CD4-positive, alpha-beta T cell (primary cell): ENCODE data around the gene SPC25. TPM values are rescaled to one million over a fixed set of nuclear protein-coding genes. Genes with fewer than 3 reads are reported as not detected.

Experiments used
- ATAC-seq: fragments of 200-7000 bp; cut with Tn5 transposase; one replicate; pipeline ENCODE4 v1.10.0; 2022; ENCODE audit warnings: mild to moderate bottlenecking; ENCODE audit not compliant: poor library complexity
- CTCF ChIA-PET: fragments of 350-600 bp; sonication (Branson Sonifier 250); formaldehyde crosslinking; loops from one replicate; lab custom pipeline; 2021; ENCODE audit warnings: antibody characterized with exemption, inconsistent platforms; lab: Charles Lee
- POLR2A ChIA-PET: fragments of 350-600 bp; sonication (Branson Sonifier 250); formaldehyde crosslinking; loops from one replicate; lab custom pipeline; 2021; ENCODE audit warnings: antibody characterized with exemption, inconsistent platforms; lab: Charles Lee
- DNase-seq, 14 experiments: peaks; one replicate each; pipeline ENCODE4 v3.0.0-alpha.2; 2013 to 2020; ENCODE audit warnings: mixed read lengths in 2 of 14
- H3K27ac ChIP-seq, 2 donors: one replicate each; pipeline versions ENCODE4 v1.5.1 to v1.7.0; 2013; ENCODE audit warnings: low read length in 2 of 2, low read depth in 1 of 2, mild to moderate bottlenecking in 1 of 2
- H3K27me3 ChIP-seq, 2 experiments: 1 replicate in 1 of 2; 2 replicates in 1 of 2; pipeline versions ENCODE4 v1.6.1 to v1.7.0; 2013; ENCODE audit warnings: low read length in 2 of 2, control low read depth in 1 of 2, mild to moderate bottlenecking in 1 of 2, moderate library complexity in 1 of 2; ENCODE audit not compliant: insufficient read depth in 2 of 2, control insufficient read depth in 1 of 2
- H3K36me3 ChIP-seq: one replicate; pipeline ENCODE4 v1.6.1; 2013; ENCODE audit warnings: low read length, control low read depth; ENCODE audit not compliant: insufficient read depth
- H3K4me1 ChIP-seq: one replicate; pipeline ENCODE4 v1.6.1; 2013; ENCODE audit warnings: low read length, control low read depth; ENCODE audit not compliant: insufficient read depth
- H3K4me3 ChIP-seq: one replicate; pipeline ENCODE4 v1.5.1; 2013; ENCODE audit warnings: mild to moderate bottlenecking, low read length, moderate library complexity
- H3K9me3 ChIP-seq, 2 experiments: 1 replicate in 1 of 2; 2 replicates in 1 of 2; pipeline versions ENCODE4 v1.6.1 to v1.7.0; 2013; ENCODE audit warnings: low read length in 2 of 2, mild to moderate bottlenecking in 2 of 2, control low read depth in 1 of 2, moderate library complexity in 1 of 2; ENCODE audit not compliant: control insufficient read depth in 1 of 2, insufficient read depth in 1 of 2
- H3K27ac Mint-ChIP-seq: one replicate; pipeline ENCODE4 v1.8.0; 2020; ENCODE audit warnings: mixed read lengths
- H3K27me3 Mint-ChIP-seq: one replicate; pipeline ENCODE4 v1.8.0; 2021; ENCODE audit warnings: mixed read lengths
- H3K36me3 Mint-ChIP-seq: one replicate; pipeline ENCODE4 v1.8.0; 2021; ENCODE audit warnings: low read depth, mixed read lengths
- H3K4me1 Mint-ChIP-seq: one replicate; pipeline ENCODE4 v1.8.0; 2021; ENCODE audit warnings: low read depth, mixed read lengths
- H3K4me3 Mint-ChIP-seq: one replicate; pipeline ENCODE4 v1.8.0; 2020; ENCODE audit warnings: mild to moderate bottlenecking, mixed read lengths
- H3K9me3 Mint-ChIP-seq: one replicate; pipeline ENCODE4 v1.8.0; 2020; ENCODE audit warnings: mixed read lengths
- intact Hi-C, 2 experiments: fragments of 100-400 bp; cut with DNase I in 1 of 2; cut with micrococcal nuclease in 1 of 2; formaldehyde crosslinking; loops; one replicate each; pipeline versions ENCODE4 v1.15.1 to v1.9.0; 2023 to 2025; cut with DNase I, micrococcal nuclease
- total RNA-seq, 174 experiments: library from RNA in 2 of 174; stranded (reverse) in 2 of 174; gene quantifications; one replicate each; pipeline ENCODE4 v1.2.3 and lab custom pipeline; 2021 to 2026
- TF ChIP-seq, protein P1 (sequence below): fragments of 200-600 bp; IDR thresholded peaks from one replicate; pipeline ENCODE4 v1.8.0; 2022; ENCODE audit warnings: antibody characterized with exemption, mild to moderate bottlenecking

SPC25 gene
- total RNA-seq, 2 experiments from 2014 or later: 0.17 TPM; not detected in 1

DNA sequence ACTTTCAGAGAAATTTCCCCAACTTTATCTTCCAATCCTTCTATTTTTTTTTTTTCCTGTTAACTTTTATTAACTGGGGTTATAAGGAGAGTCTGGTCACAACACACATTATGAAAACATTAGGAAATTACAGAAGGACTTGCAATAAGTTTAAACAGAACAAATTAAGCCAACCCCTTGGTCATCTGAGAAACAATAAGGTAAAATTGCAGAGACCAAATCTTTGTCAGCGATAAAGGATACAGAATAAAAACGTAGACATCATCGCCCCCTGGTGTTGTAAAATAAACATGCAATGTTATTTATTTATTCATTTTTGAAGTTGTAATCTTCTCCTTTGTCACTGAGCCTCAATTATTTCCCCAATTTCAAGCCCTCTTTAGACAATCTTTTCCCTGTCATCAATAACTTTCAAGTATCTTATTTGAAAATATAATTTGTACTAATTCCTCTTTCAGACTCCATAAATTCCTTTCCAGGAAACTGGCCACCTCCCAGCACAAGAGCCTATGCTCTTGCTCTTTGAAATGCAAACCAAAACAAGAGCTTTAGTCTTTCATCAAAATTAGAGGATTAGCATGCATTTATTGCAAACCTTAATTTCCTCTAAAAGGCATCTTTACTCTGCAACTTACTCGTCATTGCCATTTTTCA, 30.4 kb upstream of the SPC25 start:
- TF ChIP-seq, protein P1, sequence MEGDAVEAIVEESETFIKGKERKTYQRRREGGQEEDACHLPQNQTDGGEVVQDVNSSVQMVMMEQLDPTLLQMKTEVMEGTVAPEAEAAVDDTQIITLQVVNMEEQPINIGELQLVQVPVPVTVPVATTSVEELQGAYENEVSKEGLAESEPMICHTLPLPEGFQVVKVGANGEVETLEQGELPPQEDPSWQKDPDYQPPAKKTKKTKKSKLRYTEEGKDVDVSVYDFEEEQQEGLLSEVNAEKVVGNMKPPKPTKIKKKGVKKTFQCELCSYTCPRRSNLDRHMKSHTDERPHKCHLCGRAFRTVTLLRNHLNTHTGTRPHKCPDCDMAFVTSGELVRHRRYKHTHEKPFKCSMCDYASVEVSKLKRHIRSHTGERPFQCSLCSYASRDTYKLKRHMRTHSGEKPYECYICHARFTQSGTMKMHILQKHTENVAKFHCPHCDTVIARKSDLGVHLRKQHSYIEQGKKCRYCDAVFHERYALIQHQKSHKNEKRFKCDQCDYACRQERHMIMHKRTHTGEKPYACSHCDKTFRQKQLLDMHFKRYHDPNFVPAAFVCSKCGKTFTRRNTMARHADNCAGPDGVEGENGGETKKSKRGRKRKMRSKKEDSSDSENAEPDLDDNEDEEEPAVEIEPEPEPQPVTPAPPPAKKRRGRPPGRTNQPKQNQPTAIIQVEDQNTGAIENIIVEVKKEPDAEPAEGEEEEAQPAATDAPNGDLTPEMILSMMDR: peak; percentile 77
- Mint-ChIP-seq H3K27ac (no peak overlapping the region), H3K27me3 (peaks cover 29% of the 10 kb centered on the region), H3K4me3 (no peak overlapping the region), H3K36me3 (no peaks in the 10 kb centered on the region), H3K4me1 (no peaks in the 10 kb centered on the region), H3K9me3 (no peaks in the 10 kb centered on the region)
- POLR2A ChIA-PET: no interaction called here
- Histone ChIP-seq H3K4me3 (no peak overlapping the region), H3K4me1 (peaks cover 2% of the 10 kb centered on the region), H3K27ac (no peak overlapping the region), H3K9me3 (peaks cover 0 to 1% of the 10 kb centered on the region in 2 experiments), H3K27me3 (peaks cover 0 to 6% of the 10 kb centered on the region in 2 experiments), H3K36me3 (no peaks in the 10 kb centered on the region)
- ATAC-seq (no peak), DNase-seq (peak in 3 of 14 experiments; percentile 52 to 65 (median 62))
- CTCF ChIA-PET: interaction anchor here (1.2 kb wide), 1 partner anchor 574 kb away, joined by 6 read pairs; no protein-coding TSS in a partner anchor
- intact Hi-C loops: loop anchor here (1.0 to 5.0 kb wide), 2 partner anchors 574 to 783 kb away; no protein-coding TSS in a partner anchor

DNA sequence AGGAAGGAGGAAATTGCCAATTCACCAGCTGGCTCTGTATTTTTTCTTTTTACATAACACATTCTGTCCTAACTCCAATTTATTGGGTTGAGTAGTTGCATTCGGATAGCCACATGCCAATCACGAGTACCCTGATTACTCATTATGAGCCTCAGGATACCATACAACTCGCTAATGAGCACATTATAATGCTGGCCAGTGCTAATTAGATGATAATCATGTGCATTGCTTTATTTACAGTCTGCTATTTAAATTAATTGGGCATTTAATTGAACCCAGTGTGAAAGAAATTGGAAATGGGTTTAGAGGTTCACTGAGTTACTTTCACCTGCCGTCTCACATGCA, 26.1 kb upstream of the SPC25 start:
- no peak for ATAC-seq
- ChIA-PET CTCF (no interaction called here), POLR2A (no interaction called here)
- Mint-ChIP-seq H3K4me1 (peaks cover 8% of the 10 kb centered on the region), H3K4me3 (no peak overlapping the region), H3K27ac (no peak overlapping the region), H3K36me3 (no peaks in the 10 kb centered on the region), H3K27me3 (peaks cover 30% of the 10 kb centered on the region), H3K9me3 (no peaks in the 10 kb centered on the region)
- no peak for DNase-seq
- peaks cover 8% of the 10 kb centered on the region for H3K4me1 ChIP-seq
- H3K36me3 ChIP-seq: no peaks in the 10 kb centered on the region
- peaks cover 0 to 5% of the 10 kb centered on the region in 2 experiments for H3K9me3 ChIP-seq
- intact Hi-C loops: loop anchor here in 1 of 2 experiments (10.0 kb wide), 2 partner anchors 152 to 212 kb away; no protein-coding TSS in a partner anchor
- TF ChIP-seq, protein P1: no peak
- H3K4me3 ChIP-seq: no peak overlapping the region
- no peak overlapping the region for H3K27ac ChIP-seq
- peaks cover 3 to 5% of the 10 kb centered on the region in 2 experiments for H3K27me3 ChIP-seq

DNA sequence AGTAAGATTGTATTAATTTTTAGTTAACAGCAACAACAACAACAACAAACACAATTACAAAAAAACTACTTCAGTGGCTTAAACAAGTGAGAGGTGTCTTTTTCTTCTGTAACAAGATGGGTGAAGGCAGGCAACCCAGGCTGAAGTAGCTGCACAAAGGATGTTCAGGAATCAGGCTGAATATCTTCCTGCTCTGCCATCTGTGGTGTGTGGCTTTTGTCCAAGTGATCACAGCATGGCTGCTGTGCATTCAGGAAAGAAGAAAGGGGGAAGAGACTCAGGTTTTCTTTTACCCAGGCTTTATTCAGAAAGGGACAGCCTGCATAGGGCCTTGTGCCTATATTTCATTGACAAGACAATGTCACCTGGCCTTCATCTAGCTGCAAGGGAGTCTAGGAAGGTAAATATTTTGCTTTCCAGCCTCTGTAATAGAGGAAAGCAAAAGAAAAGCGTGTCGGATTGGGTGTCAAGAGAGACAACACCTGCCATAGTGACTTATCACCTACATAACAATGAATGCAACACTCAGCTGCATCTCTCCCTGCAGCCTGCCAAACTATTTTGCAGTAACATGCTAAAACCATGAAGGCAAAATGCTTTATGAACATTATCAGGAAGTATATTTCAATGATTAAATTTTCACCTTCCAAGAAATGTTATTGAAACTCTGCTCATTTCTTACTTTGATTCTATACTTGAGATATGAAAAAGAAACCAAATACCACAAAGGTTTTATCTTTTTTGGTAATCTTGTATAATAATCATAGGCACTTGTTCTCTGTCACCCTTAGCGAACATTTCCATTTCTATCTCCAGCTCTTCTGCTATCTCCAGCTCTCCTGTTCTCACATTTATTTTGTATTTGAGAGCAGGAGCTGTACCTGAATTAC, 25.5 kb upstream of the SPC25 start:
- ATAC-seq: no peak
- H3K27me3 Mint-ChIP-seq: peaks cover 28% of the 10 kb centered on the region
- Histone ChIP-seq H3K4me3 (no peak overlapping the region), H3K27ac (no peak overlapping the region), H3K4me1 (peaks cover 8% of the 10 kb centered on the region), H3K27me3 (peaks cover 3 to 5% of the 10 kb centered on the region in 2 experiments), H3K9me3 (peaks cover 0 to 5% of the 10 kb centered on the region in 2 experiments), H3K36me3 (no peaks in the 10 kb centered on the region)
- no peak overlapping the region for H3K4me3 Mint-ChIP-seq
- no peaks in the 10 kb centered on the region for H3K9me3 Mint-ChIP-seq
- ChIA-PET CTCF (no interaction called here), POLR2A (no interaction called here)
- H3K4me1 Mint-ChIP-seq: peaks cover 8% of the 10 kb centered on the region
- no peak for DNase-seq
- TF ChIP-seq, protein P1: no peak
- intact Hi-C loops: loop anchor here in 1 of 2 experiments (10.0 kb wide), 2 partner anchors 151 to 211 kb away; no protein-coding TSS in a partner anchor
- no peaks in the 10 kb centered on the region for H3K36me3 Mint-ChIP-seq
- no peak overlapping the region for H3K27ac Mint-ChIP-seq
